Mucosa of descending colon (tissue), 3 donors: Measurements from ENCODE around the gene ZC3H8. TPM values are rescaled to one million over a fixed set of nuclear protein-coding genes. Genes with fewer than 3 reads are reported as not detected.
A peak's percentile ranks its signal among the peaks of the same experiment; 100 is the strongest.

Experiments
- ATAC-seq: fragments of 200-7000 bp; cut with Tn5 transposase; one replicate; pipeline ENCODE4 v1.9.1; 2020; ENCODE audit warnings: mild to moderate bottlenecking, moderate library complexity
- DNase-seq, 3 donors: peaks; one replicate each; pipeline ENCODE4 v3.0.0-alpha.2; 2020
- H3K36me3 ChIP-seq: fragments of 200-600 bp; one replicate; pipeline ENCODE4 v1.8.0; 2021; ENCODE audit warnings: low read depth, mild to moderate bottlenecking
- H3K4me1 ChIP-seq: fragments of 200-600 bp; one replicate; pipeline ENCODE4 v1.8.0; 2021; ENCODE audit warnings: low read depth, mild to moderate bottlenecking
- H3K4me3 ChIP-seq: fragments of 200-600 bp; one replicate; pipeline ENCODE4 v1.8.0; 2021; ENCODE audit warnings: mild to moderate bottlenecking
- H3K9me3 ChIP-seq: fragments of 200-600 bp; one replicate; pipeline ENCODE4 v1.8.0; 2021; ENCODE audit warnings: mild to moderate bottlenecking
- CTCF ChIP-seq: fragments of 200-600 bp; IDR thresholded peaks from one replicate; pipeline ENCODE4 v1.8.0; 2022; ENCODE audit warnings: antibody characterized with exemption, mild to moderate bottlenecking
- intact Hi-C, 2 donors: fragments of 100-400 bp; cut with DNase I in 1 of 2; cut with micrococcal nuclease in 1 of 2; formaldehyde crosslinking; loops; one replicate each; pipeline versions ENCODE4 v1.11.0 to v1.11.1; 2022; cut with DNase I, micrococcal nuclease
- total RNA-seq, 3 donors: library from RNA; stranded (reverse); fragmentation: NEBNext Ultra II Directional in 2 of 3; extraction: Animal tissue kit (Norgen Biotek cat#: 25700) in 2 of 3; gene quantifications; one replicate each; pipeline versions ENCODE4 v1.2.1 to v1.2.4, GENCODE V29; 2021 to 2023
- donor health status: DM: no; HTN: no; CAD: no; lungs with moderate emphysema.
- donor health status: DM: no; HTN: no; CAD: no.
- donor health status: DM: no; HTN: yes; CAD: no.

The ZC3H8 gene
- total RNA-seq, 3 donors from 2014 or later = 8.7 to 13.6 (median 9.6) TPM

GRCh38 chr2:112195167-112195766 lies 59.6 kb downstream of the ZC3H8 start:
- H3K36me3 ChIP-seq = no peaks in the 10 kb centered on the region
- no peaks in the 10 kb centered on the region for H3K4me1 ChIP-seq
- intact Hi-C loops = no loop called here
- no peaks in the 10 kb centered on the region for H3K9me3 ChIP-seq
- ATAC-seq = no peak
- no peak overlapping the region for H3K4me3 ChIP-seq
- no peak for TF ChIP-seq CTCF
- DNase-seq = no peak

- DNase-seq (no peak), ATAC-seq (no peak)
- no peaks in the 10 kb centered on the region for H3K36me3 ChIP-seq
- intact Hi-C loops = no loop called here
- no peaks in the 10 kb centered on the region for H3K9me3 ChIP-seq
- H3K4me1 ChIP-seq = no peaks in the 10 kb centered on the region
- no peak for TF ChIP-seq CTCF
- H3K4me3 ChIP-seq = no peak overlapping the region
Observed at GRCh38 chr2:112194482-112194881, 60.4 kb downstream of the ZC3H8 start.

GRCh38 chr2:112194028-112194427 lies 60.8 kb downstream of the ZC3H8 start:
- no peak for TF ChIP-seq CTCF
- H3K9me3 ChIP-seq = no peaks in the 10 kb centered on the region
- H3K36me3 ChIP-seq = no peaks in the 10 kb centered on the region
- H3K4me1 ChIP-seq = no peaks in the 10 kb centered on the region
- no peak overlapping the region for H3K4me3 ChIP-seq
- no peak for DNase-seq
- ATAC-seq = no peak
- intact Hi-C loops = no loop called here

- no peaks in the 10 kb centered on the region for H3K4me1 ChIP-seq
- DNase-seq = no peak
- intact Hi-C loops = no loop called here
- no peaks in the 10 kb centered on the region for H3K9me3 ChIP-seq
- no peak overlapping the region for H3K4me3 ChIP-seq
- no peak for ATAC-seq
- H3K36me3 ChIP-seq = no peaks in the 10 kb centered on the region
- no peak for TF ChIP-seq CTCF
Observed at GRCh38 chr2:112189001-112189556, 65.8 kb downstream of the ZC3H8 start.

GRCh38 chr2:112187805-112188596 lies 66.8 kb downstream of the ZC3H8 start:
- no peaks in the 10 kb centered on the region for H3K4me1 ChIP-seq
- intact Hi-C loops = no loop called here
- no peak for TF ChIP-seq CTCF
- no peak overlapping the region for H3K4me3 ChIP-seq
- peak in 2 of 3 donors; percentile 25 to 59 for DNase-seq
- H3K9me3 ChIP-seq = no peaks in the 10 kb centered on the region
- peak; percentile 90 for ATAC-seq
- no peaks in the 10 kb centered on the region for H3K36me3 ChIP-seq
